GM12801 (cell line): ENCODE results near the gene VEPH1.

Source experiments
- CTCF ChIP-seq: IDR thresholded peaks from one replicate; pipeline ENCODE4 v1.5.1; 2011; ENCODE audit warnings: control low read depth; ENCODE audit not compliant: insufficient read length; ENCODE audit errors: extremely low read depth

Gene VEPH1

GRCh38 chr3:157384491-157384890 lies 118.7 kb downstream of the VEPH1 start:
- TF ChIP-seq CTCF: no peak

- TF ChIP-seq CTCF: no peak
These were observed 119.2 kb downstream of the VEPH1 start for GRCh38 chr3:157384031-157384430.

- no peak for TF ChIP-seq CTCF
These were observed 121.6 kb downstream of the VEPH1 start for GRCh38 chr3:157381606-157382005.

- TF ChIP-seq CTCF: no peak
These were observed 123.6 kb downstream of the VEPH1 start for GRCh38 chr3:157379525-157380140.

GRCh38 chr3:157376603-157377300 lies 126.5 kb downstream of the VEPH1 start:
- no peak for TF ChIP-seq CTCF

- TF ChIP-seq CTCF: no peak
These were observed 127.8 kb downstream of the VEPH1 start for GRCh38 chr3:157375342-157375986.

- TF ChIP-seq CTCF: no peak
These were observed 128.3 kb downstream of the VEPH1 start for GRCh38 chr3:157374933-157375332.
